Thymus (tissue), 11 donors: ENCODE results near the gene HSD11B1L. TPM values are rescaled to one million over a fixed set of nuclear protein-coding genes. Genes with fewer than 3 reads are reported as not detected.

ENCODE experiments used
- DNase-seq, 9 donors: peaks; one replicate each; pipeline ENCODE4 v3.0.0-alpha.2; 2013; ENCODE audit warnings: low spot score in 9 of 9, low read depth in 6 of 9, missing footprints in 1 of 9
- H3K27ac ChIP-seq, 2 donors: one replicate each; pipeline ENCODE4 v1.5.1; 2013; ENCODE audit warnings: control low read depth in 1 of 2, low read depth in 1 of 2, low read length in 1 of 2, mild to moderate bottlenecking in 1 of 2, moderate library complexity in 1 of 2
- H3K27me3 ChIP-seq, 2 donors: one replicate each; pipeline ENCODE4 v1.5.1; 2013; ENCODE audit warnings: low read length in 1 of 2; ENCODE audit not compliant: control insufficient read depth in 2 of 2, insufficient read depth in 1 of 2
- H3K36me3 ChIP-seq, 2 donors: one replicate each; pipeline ENCODE4 v1.5.1; 2013; ENCODE audit warnings: low read length in 1 of 2, mild to moderate bottlenecking in 1 of 2, moderate library complexity in 1 of 2; ENCODE audit not compliant: control insufficient read depth in 2 of 2, insufficient read depth in 2 of 2
- H3K4me1 ChIP-seq, 2 donors: one replicate each; pipeline ENCODE4 v1.5.1; 2013; ENCODE audit warnings: low read length in 2 of 2; ENCODE audit not compliant: control insufficient read depth in 2 of 2, insufficient read depth in 2 of 2
- H3K4me3 ChIP-seq, 2 donors: one replicate each; pipeline ENCODE4 v1.5.1; 2013; ENCODE audit warnings: low read length in 2 of 2, control low read depth in 1 of 2, mild to moderate bottlenecking in 1 of 2
- H3K9me3 ChIP-seq, 2 donors: one replicate each; pipeline ENCODE4 v1.5.1; 2013; ENCODE audit warnings: low read length in 1 of 2, mild to moderate bottlenecking in 1 of 2; ENCODE audit not compliant: control insufficient read depth in 2 of 2, insufficient read depth in 1 of 2
- WGBS: extraction: QIAGEN DNeasy Blood & Tissue Kit; methylation state at CpG from one replicate; pipeline ENCODE4 v1.1.7; 2013; 5-methylcytosine and 5-hydroxymethylcytosine counted together
- polyA plus RNA-seq: library from polyadenylated mRNA; stranded (reverse); fragments of 200-250 nt; gene quantifications from one replicate; pipeline ENCODE4 v1.2.3, GENCODE V29; 2013
- total RNA-seq: library from RNA; stranded (reverse); fragments of 120-200 nt; gene quantifications from one replicate; pipeline ENCODE4 v1.2.4, GENCODE V29; 2013
- donor health status: healthy.

Gene HSD11B1L
- total and polyA plus RNA-seq, 2 donors = 4.6 to 6.5 TPM

DNA sequence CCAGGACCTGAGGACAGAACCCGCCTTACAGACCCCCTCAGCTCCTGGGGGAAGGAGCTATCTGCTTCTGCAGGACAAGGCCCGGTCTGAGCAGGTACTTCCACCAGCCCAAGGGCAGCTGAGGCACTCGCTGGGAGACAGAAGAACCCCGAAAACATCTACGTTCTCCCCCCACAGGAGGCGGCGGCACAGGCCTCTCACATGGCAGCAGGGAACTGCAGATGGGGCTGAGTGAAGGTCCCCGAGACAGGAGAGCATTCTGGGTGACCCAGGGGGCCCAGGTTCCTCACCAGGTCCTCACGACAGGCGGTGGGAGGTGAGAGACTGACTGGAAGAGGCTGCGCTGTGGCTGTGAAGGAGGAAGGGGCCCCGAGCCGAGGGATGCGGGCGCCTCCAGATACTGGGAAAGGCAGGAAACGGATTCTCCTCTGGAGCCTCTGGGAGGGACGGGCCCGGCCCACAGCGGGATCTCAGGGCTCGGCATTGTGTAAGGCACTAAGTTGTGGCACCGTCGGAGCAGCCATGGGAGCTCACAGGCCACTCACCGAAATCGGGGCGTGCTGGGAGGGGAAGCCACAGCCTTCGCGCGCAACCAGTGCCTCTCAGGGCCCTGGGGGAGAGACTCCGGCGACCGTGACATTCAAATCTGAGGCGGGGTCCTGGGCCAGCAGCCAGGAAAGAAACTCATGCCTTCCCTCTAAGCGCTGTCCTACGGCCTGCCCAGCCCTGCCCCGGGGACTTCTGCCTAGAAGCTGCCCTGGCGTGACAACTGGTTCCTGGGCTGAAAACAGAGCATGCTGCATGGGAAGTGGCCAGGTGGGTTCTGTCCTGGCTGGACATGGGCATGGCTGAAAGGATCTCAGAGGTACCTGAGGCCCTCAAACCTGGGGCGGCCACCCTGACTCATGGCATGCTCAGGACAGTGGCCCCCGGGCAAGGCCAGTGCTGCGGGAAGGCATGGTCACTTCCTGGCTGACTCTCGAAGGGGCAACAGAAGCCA, 23.3 kb downstream of the HSD11B1L start:
- Histone ChIP-seq H3K27ac (no peak overlapping the region), H3K4me1 (no peaks in the 10 kb centered on the region), H3K9me3 (no peaks in the 10 kb centered on the region), H3K36me3 (peaks cover 59 to 73% of the 10 kb centered on the region in 2 donors), H3K27me3 (no peaks in the 10 kb centered on the region), H3K4me3 (no peak overlapping the region)
- DNase-seq = no peak
- 97% methylated on average over 40 of the region's 40 CpGs for WGBS

DNA sequence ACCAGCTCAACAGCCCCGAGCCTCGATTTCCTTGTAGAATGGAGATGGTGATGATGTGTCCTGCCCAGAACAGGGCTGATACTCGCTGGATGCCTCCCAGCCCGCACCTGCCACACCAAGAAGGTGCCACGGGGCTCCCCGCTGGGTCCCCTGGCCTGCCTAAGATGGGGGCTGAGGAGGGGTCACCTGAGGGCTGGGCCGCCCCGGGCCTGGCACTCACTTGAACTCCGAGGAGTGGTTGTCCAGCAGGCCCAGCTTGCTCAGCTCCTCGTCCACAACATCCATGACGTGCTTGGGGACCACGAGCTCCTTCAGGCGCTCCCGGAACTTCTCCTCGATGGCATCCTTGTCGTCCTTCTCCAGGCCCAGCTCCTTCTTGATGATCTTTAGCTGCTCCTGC, 24.7 kb downstream of the HSD11B1L start:
- H3K27ac ChIP-seq = no peak overlapping the region
- H3K4me1 ChIP-seq = no peaks in the 10 kb centered on the region
- H3K27me3 ChIP-seq = no peaks in the 10 kb centered on the region
- WGBS = 95% methylated on average over 16 of the region's 16 CpGs
- DNase-seq = no peak
- no peak overlapping the region for H3K4me3 ChIP-seq
- peaks cover 60 to 73% of the 10 kb centered on the region in 2 donors for H3K36me3 ChIP-seq
- no peaks in the 10 kb centered on the region for H3K9me3 ChIP-seq

DNA sequence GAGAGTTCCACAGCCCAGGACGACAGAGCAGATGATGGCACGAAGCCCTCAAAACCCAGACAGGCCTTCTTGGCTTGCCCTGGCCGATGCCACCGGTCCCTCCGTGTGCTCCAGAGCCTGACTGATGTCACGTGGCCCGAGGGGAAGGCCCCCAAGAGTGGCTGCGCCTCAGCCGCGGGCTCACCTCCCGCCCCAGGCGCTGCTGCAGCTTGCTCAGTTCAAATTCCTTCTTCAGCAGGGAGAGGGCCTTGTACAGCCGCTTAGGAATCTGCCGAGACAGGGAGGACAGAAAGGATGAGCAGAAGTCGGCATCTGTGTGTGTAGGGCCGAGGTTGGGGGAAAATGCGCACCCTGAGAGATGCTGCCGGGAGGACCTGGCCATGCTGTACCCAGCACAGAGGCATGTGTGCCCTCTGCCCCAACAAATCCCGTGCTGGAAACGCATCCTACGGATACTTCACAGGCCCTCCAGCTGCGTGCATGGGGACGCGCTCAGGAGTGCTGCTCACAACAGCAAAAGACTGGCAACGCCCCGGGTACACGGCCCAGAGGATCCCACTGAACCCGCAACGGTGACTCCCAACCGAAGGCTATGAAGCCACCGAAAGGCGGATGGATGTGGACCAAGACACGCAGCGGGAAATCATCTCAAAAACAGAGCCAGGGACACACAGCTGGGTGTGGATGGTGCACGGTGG, 26.2 kb downstream of the HSD11B1L start:
- 98% methylated on average over 35 of the region's 35 CpGs for WGBS
- no peak for DNase-seq
- H3K9me3 ChIP-seq = no peaks in the 10 kb centered on the region
- no peak overlapping the region for H3K27ac ChIP-seq
- peaks cover 72 to 78% of the 10 kb centered on the region in 2 donors for H3K36me3 ChIP-seq
- no peak overlapping the region for H3K4me3 ChIP-seq
- no peaks in the 10 kb centered on the region for H3K27me3 ChIP-seq
- no peaks in the 10 kb centered on the region for H3K4me1 ChIP-seq

DNA sequence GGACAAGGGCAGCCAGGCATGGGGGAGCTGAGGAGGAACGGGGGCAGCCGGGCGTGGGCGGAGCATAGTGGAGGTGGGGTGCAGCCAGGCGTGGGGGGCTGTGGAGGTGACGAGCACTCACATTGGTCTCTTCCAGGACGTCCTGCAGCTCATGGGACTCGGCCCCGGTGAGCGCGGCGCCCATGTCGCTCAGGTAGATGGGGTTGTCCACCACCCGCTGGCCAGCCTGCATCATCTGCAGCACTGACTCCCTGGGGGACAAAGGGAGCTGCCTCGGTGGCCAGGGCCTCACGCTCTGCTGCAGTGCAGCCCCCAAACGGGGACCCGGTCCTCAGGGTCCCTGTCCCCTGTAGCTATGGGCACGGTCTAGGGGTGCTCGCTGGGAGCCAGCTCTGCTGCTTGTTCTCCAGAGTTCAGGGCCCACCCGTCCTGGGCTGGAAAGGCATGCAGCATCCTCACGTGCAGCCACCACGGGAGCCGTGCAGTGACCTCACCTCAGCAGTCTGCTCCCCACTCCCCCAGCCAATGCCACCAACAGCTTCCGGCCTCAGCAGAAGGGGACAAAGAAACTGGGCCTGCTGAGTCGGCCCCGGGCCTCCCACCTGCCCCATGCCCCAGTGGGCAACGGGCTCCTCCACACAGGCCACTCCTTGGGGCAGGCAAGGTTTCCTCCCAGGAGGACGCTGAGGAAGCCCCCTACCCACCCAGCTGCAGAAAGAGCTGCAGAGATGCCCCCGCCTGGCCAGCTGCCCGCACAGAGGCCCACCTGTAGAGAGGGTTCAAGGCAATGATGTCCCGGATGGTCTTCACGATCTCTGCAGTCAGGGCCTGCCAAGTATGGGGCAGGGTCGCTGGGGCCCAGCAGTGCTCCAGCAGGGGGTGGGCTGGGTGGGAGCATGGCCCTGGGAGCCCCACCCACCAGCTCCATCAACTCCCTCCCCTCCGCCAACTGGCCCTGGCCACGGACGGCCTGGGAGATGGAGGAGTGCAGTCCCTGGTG, 27.0 kb downstream of the HSD11B1L start:
- Histone ChIP-seq H3K4me1 (no peaks in the 10 kb centered on the region), H3K27me3 (no peaks in the 10 kb centered on the region), H3K27ac (no peak overlapping the region), H3K9me3 (no peaks in the 10 kb centered on the region), H3K36me3 (peaks cover 79 to 86% of the 10 kb centered on the region in 2 donors), H3K4me3 (no peak overlapping the region)
- WGBS = 98% methylated on average over 37 of the region's 37 CpGs
- no peak for DNase-seq

DNA sequence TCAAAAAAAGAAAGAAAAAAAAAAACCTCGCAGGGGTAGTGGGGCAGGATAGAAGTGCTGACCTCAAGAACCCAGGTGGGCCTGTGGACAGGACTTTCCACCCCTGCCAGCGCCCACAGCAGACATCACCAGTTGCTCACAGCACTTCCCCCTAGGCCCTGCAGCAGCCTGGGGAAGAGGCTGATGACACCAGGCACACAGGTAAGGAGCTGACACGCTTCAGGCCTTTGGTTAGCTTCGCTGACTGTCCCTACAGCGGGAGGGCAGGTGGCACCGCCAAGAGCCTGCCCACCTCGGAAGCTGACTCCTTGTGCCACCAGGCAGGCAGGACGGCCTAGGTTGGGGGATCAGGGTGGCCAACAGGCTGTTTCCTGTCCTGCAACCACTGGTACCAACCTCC, 30.2 kb downstream of the HSD11B1L start:
- Histone ChIP-seq H3K36me3 (peaks cover 66 to 70% of the 10 kb centered on the region in 2 donors), H3K9me3 (no peaks in the 10 kb centered on the region), H3K27me3 (no peaks in the 10 kb centered on the region), H3K27ac (no peak overlapping the region), H3K4me1 (no peaks in the 10 kb centered on the region), H3K4me3 (no peak overlapping the region)
- no peak for DNase-seq
- WGBS = 98% methylated on average over 8 of the region's 8 CpGs

DNA sequence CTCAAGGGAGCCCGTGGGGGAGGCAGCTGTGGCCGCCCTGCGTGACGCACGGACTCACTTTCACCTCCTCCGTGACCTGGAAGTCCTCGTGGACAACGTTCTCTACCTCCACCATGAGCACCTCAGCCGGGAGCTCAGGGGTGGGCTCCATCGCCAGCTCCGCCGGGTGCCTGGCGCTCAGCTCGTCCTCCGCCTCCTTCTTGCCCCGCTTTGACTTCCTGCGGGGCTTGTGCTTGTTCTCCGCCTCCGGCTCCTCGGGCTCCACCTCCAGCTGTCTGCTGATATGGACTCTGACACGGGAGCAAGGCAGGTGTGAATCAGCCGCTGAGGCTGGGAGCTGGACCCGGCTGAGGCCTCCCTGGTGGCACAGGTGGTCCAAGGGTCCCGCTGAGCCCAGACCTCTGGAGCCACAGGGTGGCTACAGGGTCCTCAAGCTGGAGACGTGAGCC, 30.9 kb downstream of the HSD11B1L start:
- peaks cover 59 to 66% of the 10 kb centered on the region in 2 donors for H3K36me3 ChIP-seq
- no peak for DNase-seq

DNA sequence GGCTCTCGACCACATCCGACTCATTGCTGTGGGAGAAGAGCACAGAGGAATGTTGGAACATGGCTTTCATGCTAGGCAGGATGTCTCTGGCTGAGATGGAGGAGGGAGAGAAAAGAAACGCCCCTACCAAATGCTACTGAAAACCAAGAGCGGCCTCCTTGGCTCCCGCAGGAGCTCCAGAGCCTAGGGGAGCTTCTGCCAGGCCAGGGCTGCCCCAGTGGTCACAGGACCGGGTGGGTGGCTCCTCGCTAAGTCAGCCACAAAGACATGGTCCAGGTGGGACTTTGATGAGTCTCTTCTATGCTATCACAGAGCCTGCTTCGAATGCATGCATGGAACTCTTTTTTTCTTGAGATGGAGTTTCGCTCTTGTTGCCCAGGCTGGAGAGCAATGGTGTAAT, 32.4 kb downstream of the HSD11B1L start:
- WGBS = 97% methylated on average over 9 of the region's 9 CpGs
- H3K4me1 ChIP-seq = peaks cover 0 to 4% of the 10 kb centered on the region in 2 donors

More for the DNA sequence above, 30.9 kb downstream of the HSD11B1L start:
- H3K4me1 ChIP-seq = no peaks in the 10 kb centered on the region
- no peak overlapping the region for H3K4me3 ChIP-seq
- WGBS = 97% methylated on average over 25 of the region's 25 CpGs
- no peaks in the 10 kb centered on the region for H3K9me3 ChIP-seq
- H3K27me3 ChIP-seq = no peaks in the 10 kb centered on the region
- H3K27ac ChIP-seq = no peak overlapping the region

DNA sequence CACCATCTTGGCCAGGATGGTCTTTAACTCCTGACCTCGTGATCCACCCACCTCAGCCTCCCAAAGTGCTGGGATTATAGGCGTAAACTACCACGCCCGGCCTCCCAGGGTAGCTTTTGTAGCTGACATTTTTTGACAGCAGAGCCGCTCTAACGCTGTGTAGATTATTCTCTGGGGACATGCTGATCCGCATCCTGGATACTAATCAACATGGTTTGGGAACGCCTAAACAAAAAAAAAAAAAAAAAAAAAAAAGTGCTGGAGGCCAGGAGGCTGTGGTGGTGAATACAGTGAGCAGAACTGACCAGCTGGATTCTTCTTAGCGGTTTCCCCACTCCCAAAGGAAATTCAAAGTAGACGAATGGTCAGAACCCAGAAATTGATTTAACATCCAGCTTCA, 34.0 kb downstream of the HSD11B1L start:
- 97% methylated on average over 10 of the region's 10 CpGs for WGBS

More for the DNA sequence above, 32.4 kb downstream of the HSD11B1L start:
- Histone ChIP-seq H3K4me3 (no peak overlapping the region), H3K9me3 (no peaks in the 10 kb centered on the region), H3K27ac (no peak overlapping the region), H3K27me3 (no peaks in the 10 kb centered on the region), H3K36me3 (peaks cover 48 to 61% of the 10 kb centered on the region in 2 donors)
- no peak for DNase-seq

More for the DNA sequence above, 34.0 kb downstream of the HSD11B1L start:
- no peaks in the 10 kb centered on the region for H3K27me3 ChIP-seq
- H3K36me3 ChIP-seq = peaks cover 37 to 51% of the 10 kb centered on the region in 2 donors
- H3K4me3 ChIP-seq = no peak overlapping the region
- H3K4me1 ChIP-seq = peaks cover 9 to 17% of the 10 kb centered on the region in 2 donors
- no peak overlapping the region for H3K27ac ChIP-seq
- no peaks in the 10 kb centered on the region for H3K9me3 ChIP-seq
- DNase-seq = no peak
